Stomach (tissue), 9 donors: ENCODE results near the gene TAS1R3. TPM values are rescaled to one million over a fixed set of nuclear protein-coding genes. Genes with fewer than 3 reads are reported as not detected.

Experiments
- DNase-seq, 2 donors: peaks; one replicate each; pipeline versions ENCODE4 v3.0.0 to v3.0.0-alpha.2; 2013 to 2019
- H3K27ac ChIP-seq, 5 donors: fragments of 200-600 bp in 4 of 5; sonication (generic) in 4 of 5; one replicate each; pipeline ENCODE4 v1.5.1; 2013 to 2019; ENCODE audit warnings: mild to moderate bottlenecking in 1 of 5, moderate library complexity in 1 of 5
- H3K27me3 ChIP-seq, 3 donors: fragments of 200-600 bp; sonication (generic); one replicate each; pipeline ENCODE4 v1.5.1; 2017 to 2019; ENCODE audit warnings: mixed run types in 1 of 3
- H3K36me3 ChIP-seq, 4 donors: fragments of 200-600 bp; sonication (generic); 1 replicate in 3 of 4; 2 replicates in 1 of 4; pipeline ENCODE4 v1.5.1; 2016 to 2019
- H3K4me1 ChIP-seq, 4 donors: fragments of 200-600 bp; sonication (generic); one replicate each; pipeline ENCODE4 v1.5.1; 2016 to 2019
- H3K4me3 ChIP-seq, 4 donors: fragments of 200-600 bp; sonication (generic) in 3 of 4; one replicate each; pipeline ENCODE4 v1.5.1; 2016 to 2019; ENCODE audit warnings: mild to moderate bottlenecking in 1 of 4
- H3K9me3 ChIP-seq, 4 donors: fragments of 200-600 bp; sonication (generic); one replicate each; pipeline ENCODE4 v1.5.1; 2016 to 2019
- EP300 ChIP-seq: sonication (generic); formaldehyde crosslinking; IDR thresholded peaks from one replicate; pipeline ENCODE4 v1.6.1; 2017; ENCODE audit warnings: antibody characterized with exemption
- POLR2A ChIP-seq, 4 donors: fragments of 450-650 bp; IDR thresholded peaks; one replicate each; pipeline ENCODE4 v1.6.1; 2016; ENCODE audit warnings: antibody characterized with exemption in 4 of 4, control low read depth in 2 of 4, mild to moderate bottlenecking in 1 of 4, moderate library complexity in 1 of 4
- POLR2AphosphoS5 ChIP-seq, 3 donors: sonication (generic); formaldehyde crosslinking; IDR thresholded peaks; one replicate each; pipeline ENCODE4 v1.6.1; 2016; ENCODE audit warnings: antibody characterized with exemption in 3 of 3
- WGBS, 5 donors: extraction: QIAGEN DNeasy Blood & Tissue Kit in 3 of 5; methylation state at CpG; one replicate each; pipeline versions ENCODE4 v1.1.5 to v1.1.7; 2013 to 2018; 5-methylcytosine and 5-hydroxymethylcytosine counted together
- intact Hi-C: fragments of 100-400 bp; cut with DNase I; formaldehyde crosslinking; loops from one replicate; pipeline ENCODE4 v1.15.1; 2023; ENCODE audit warnings: low total_unique reads
- polyA plus RNA-seq, 3 donors: library from polyadenylated mRNA; stranded (reverse); fragments of 200-250 nt; gene quantifications; one replicate each; pipeline ENCODE4 v1.2.3, GENCODE V29; 2013
- total RNA-seq, 5 donors: library from RNA; depleted of rRNA; stranded (reverse); fragments of >200 nt; gene quantifications; one replicate each; pipeline versions ENCODE4 v1.1.0 to v1.2.3, GENCODE V29; 2014 to 2016
- TF ChIP-seq, protein P1 (sequence below), 7 experiments: fragments of 450-650 bp in 4 of 7; fragments of 200-600 bp in 3 of 7; sonication (generic) in 3 of 7; IDR thresholded peaks; one replicate each; pipeline ENCODE4 v1.5.1; 2016 to 2019; ENCODE audit warnings: antibody characterized with exemption in 7 of 7, control low read depth in 2 of 7, mild to moderate bottlenecking in 1 of 7
- donor health status: healthy with polysubstance abuse.
- donor health status: Bipolar disorder and iron deficiency.
- donor health status: healthy.

TAS1R3 gene
- total and polyA plus RNA-seq, 8 donors = 0.10 to 11.7 (median 0.37) TPM; not detected in 3

- Histone ChIP-seq H3K27me3 (no peaks in the 10 kb centered on the region), H3K4me3 (no peak overlapping the region), H3K4me1 (peaks cover 1 to 26% (median 17%) of the 10 kb centered on the region in 4 donors), H3K36me3 (peaks cover 32 to 77% (median 74%) of the 10 kb centered on the region in 4 donors), H3K9me3 (no peaks in the 10 kb centered on the region), H3K27ac (no peak overlapping the region)
- intact Hi-C loops = no loop called here
- TF ChIP-seq POLR2AphosphoS5 (IDR thresholded peaks at IDR 0.05) (no peak), POLR2A (IDR thresholded peaks at IDR 0.05) (no peak), EP300 (no peak)
- TF ChIP-seq, protein P1, sequence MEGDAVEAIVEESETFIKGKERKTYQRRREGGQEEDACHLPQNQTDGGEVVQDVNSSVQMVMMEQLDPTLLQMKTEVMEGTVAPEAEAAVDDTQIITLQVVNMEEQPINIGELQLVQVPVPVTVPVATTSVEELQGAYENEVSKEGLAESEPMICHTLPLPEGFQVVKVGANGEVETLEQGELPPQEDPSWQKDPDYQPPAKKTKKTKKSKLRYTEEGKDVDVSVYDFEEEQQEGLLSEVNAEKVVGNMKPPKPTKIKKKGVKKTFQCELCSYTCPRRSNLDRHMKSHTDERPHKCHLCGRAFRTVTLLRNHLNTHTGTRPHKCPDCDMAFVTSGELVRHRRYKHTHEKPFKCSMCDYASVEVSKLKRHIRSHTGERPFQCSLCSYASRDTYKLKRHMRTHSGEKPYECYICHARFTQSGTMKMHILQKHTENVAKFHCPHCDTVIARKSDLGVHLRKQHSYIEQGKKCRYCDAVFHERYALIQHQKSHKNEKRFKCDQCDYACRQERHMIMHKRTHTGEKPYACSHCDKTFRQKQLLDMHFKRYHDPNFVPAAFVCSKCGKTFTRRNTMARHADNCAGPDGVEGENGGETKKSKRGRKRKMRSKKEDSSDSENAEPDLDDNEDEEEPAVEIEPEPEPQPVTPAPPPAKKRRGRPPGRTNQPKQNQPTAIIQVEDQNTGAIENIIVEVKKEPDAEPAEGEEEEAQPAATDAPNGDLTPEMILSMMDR (IDR thresholded peaks at IDR 0.05) = no peak
- 92 to 94% (median 93%) methylated on average over 17 to 36 of the region's 36 CpGs for WGBS, 5 donors
- no peak for DNase-seq
Measured at GRCh38 chr1:1338278-1338677, 7.2 kb downstream of the TAS1R3 start.

GRCh38 chr1:1340185-1340584 is 9.1 kb downstream of the TAS1R3 start:
- Histone ChIP-seq H3K36me3 (peaks cover 32 to 74% (median 72%) of the 10 kb centered on the region in 4 donors), H3K4me3 (no peak overlapping the region), H3K9me3 (no peaks in the 10 kb centered on the region), H3K27me3 (no peaks in the 10 kb centered on the region), H3K4me1 (peaks cover 11 to 43% (median 30%) of the 10 kb centered on the region in 4 donors), H3K27ac (no peak overlapping the region)
- WGBS, 5 donors = 85 to 95% (median 89%) methylated on average over 10 to 23 of the region's 23 CpGs
- DNase-seq = no peak
- TF ChIP-seq POLR2AphosphoS5 (IDR thresholded peaks at IDR 0.05) = no peak
- intact Hi-C loops = no loop called here

DNA sequence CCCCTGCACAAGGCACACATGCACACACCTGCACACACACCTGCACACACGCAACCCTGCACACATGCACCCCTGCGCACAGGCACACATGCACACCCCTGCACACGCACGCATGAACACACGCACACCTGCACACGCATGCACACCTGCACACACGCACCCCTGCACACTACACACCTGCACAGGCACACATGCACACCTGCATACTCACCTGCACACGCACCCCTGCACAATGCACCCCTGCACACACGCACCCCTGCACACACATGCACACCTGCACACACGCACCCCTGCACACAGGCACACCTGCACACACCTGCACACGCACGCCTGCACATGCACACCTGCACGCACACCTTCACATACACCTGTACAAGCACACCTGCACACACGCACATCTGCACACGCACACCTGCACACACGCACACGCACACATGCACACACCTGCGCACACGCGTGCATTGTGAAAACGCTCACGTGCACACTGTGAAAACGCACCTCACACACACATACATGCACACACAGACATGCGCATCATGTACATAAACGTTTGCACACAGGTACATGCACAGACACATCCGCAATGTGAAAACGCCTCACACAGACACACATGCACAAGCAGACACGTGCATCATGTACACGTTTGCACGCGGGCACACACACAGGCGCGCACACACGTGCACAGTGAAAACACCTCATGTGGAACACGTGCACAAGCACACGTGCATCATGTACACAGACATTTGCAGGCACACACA is 9.9 kb downstream of the TAS1R3 start:
- no peaks in the 10 kb centered on the region for H3K27me3 ChIP-seq
- no peak for DNase-seq
- intact Hi-C loops = no loop called here
- H3K36me3 ChIP-seq = peaks cover 32 to 67% (median 64%) of the 10 kb centered on the region in 4 donors
- peaks cover 19 to 51% (median 38%) of the 10 kb centered on the region in 4 donors for H3K4me1 ChIP-seq
- WGBS, 5 donors = 90 to 94% (median 92%) methylated on average over 34 to 36 of the region's 36 CpGs
- TF ChIP-seq POLR2AphosphoS5 (IDR thresholded peaks at IDR 0.05) (no peak), EP300 (no peak)
- H3K4me3 ChIP-seq = no peak overlapping the region
- H3K9me3 ChIP-seq = no peaks in the 10 kb centered on the region
- no peak overlapping the region for H3K27ac ChIP-seq

GRCh38 chr1:1341549-1342021 is 10.5 kb downstream of the TAS1R3 start:
- Histone ChIP-seq H3K27ac (no peak overlapping the region), H3K36me3 (peaks cover 32 to 60% (median 58%) of the 10 kb centered on the region in 4 donors), H3K4me3 (no peak overlapping the region), H3K4me1 (peaks cover 25 to 57% (median 44%) of the 10 kb centered on the region in 4 donors), H3K27me3 (no peaks in the 10 kb centered on the region), H3K9me3 (no peaks in the 10 kb centered on the region)
- TF ChIP-seq EP300 = no peak
- no peak for TF ChIP-seq POLR2AphosphoS5 (IDR thresholded peaks at IDR 0.05)
- no peak for TF ChIP-seq POLR2A (IDR thresholded peaks at IDR 0.05)
- TF ChIP-seq, protein P1 (IDR thresholded peaks at IDR 0.05) = no peak
- WGBS, 5 donors = 85 to 95% (median 94%) methylated on average over 8 to 17 of the region's 17 CpGs
- no peak for DNase-seq
- intact Hi-C loops = no loop called here

GRCh38 chr1:1342061-1342562 is 11.0 kb downstream of the TAS1R3 start:
- no peak for DNase-seq
- TF ChIP-seq POLR2AphosphoS5 (IDR thresholded peaks at IDR 0.05) (no peak), EP300 (no peak), POLR2A (IDR thresholded peaks at IDR 0.05) (no peak)
- TF ChIP-seq, protein P1 (IDR thresholded peaks at IDR 0.05) = no peak
- peaks cover 31 to 62% (median 50%) of the 10 kb centered on the region in 4 donors for H3K4me1 ChIP-seq
- peaks cover 32 to 55% (median 53%) of the 10 kb centered on the region in 4 donors for H3K36me3 ChIP-seq
- H3K27me3 ChIP-seq = no peaks in the 10 kb centered on the region
- no peak overlapping the region for H3K4me3 ChIP-seq
- intact Hi-C loops = no loop called here
- H3K27ac ChIP-seq = no peak overlapping the region
- H3K9me3 ChIP-seq = no peaks in the 10 kb centered on the region
- WGBS, 5 donors = 94 to 96% (median 96%) methylated on average over 13 to 28 of the region's 28 CpGs
